ENCODE data around the gene MYCN. TPM values are rescaled to one million over a fixed set of nuclear protein-coding genes. Genes with fewer than 3 reads are reported as not detected.

MYCN gene
- total RNA-seq, 1 donor from 2014 or later = 68.3 TPM

DNA sequence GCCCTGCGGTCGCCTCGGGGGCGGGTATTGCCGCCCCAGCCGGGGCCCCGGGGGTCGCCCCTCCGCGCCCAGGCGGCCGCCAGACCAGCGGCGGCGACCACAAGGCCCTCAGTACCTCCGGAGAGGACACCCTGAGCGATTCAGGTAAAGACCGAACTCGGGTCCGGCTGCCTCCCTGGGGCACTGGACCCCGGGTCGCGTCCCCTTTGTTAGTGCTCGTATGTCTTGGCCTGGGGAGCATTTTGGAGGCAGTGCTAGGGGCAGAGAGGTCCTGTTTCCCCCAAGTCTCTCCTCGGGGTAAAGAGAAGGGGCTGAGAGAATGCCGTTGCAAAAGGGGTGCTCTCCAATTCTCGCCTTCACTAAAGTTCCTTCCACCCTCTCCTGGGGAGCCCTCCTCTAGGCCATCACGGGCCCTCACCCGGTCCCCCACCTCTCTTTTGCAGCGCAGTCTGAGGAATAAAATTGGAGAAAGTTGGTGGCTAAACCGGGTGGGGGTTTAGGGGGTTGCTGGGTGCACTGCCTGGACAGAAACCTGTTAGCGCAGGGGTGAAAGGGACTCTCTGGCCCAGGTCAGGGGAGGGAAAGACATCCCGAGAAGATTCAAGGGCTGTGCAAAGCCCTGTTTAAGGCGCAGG lies 2.5 kb downstream of the MYCN start:
- TF ChIP-seq, protein P1, sequence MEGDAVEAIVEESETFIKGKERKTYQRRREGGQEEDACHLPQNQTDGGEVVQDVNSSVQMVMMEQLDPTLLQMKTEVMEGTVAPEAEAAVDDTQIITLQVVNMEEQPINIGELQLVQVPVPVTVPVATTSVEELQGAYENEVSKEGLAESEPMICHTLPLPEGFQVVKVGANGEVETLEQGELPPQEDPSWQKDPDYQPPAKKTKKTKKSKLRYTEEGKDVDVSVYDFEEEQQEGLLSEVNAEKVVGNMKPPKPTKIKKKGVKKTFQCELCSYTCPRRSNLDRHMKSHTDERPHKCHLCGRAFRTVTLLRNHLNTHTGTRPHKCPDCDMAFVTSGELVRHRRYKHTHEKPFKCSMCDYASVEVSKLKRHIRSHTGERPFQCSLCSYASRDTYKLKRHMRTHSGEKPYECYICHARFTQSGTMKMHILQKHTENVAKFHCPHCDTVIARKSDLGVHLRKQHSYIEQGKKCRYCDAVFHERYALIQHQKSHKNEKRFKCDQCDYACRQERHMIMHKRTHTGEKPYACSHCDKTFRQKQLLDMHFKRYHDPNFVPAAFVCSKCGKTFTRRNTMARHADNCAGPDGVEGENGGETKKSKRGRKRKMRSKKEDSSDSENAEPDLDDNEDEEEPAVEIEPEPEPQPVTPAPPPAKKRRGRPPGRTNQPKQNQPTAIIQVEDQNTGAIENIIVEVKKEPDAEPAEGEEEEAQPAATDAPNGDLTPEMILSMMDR (conservative IDR thresholded peaks at IDR 0.05) = no peak
- DNase-seq (ENCODE audit: extremely low spot score, unreplicated experiment) = no peak
- peak overlapping the region; percentile 86 for H3K27ac Mint-ChIP-seq
- peaks cover 32% of the 10 kb centered on the region for H3K4me1 Mint-ChIP-seq (ENCODE audit: unreplicated experiment)
- H3K9me3 Mint-ChIP-seq = no peaks in the 10 kb centered on the region
- H3K4me3 Mint-ChIP-seq = peak overlapping the region; percentile 92
- peaks cover 35% of the 10 kb centered on the region for H3K36me3 Mint-ChIP-seq
- H3K27me3 Mint-ChIP-seq = peaks cover 9% of the 10 kb centered on the region

DNA sequence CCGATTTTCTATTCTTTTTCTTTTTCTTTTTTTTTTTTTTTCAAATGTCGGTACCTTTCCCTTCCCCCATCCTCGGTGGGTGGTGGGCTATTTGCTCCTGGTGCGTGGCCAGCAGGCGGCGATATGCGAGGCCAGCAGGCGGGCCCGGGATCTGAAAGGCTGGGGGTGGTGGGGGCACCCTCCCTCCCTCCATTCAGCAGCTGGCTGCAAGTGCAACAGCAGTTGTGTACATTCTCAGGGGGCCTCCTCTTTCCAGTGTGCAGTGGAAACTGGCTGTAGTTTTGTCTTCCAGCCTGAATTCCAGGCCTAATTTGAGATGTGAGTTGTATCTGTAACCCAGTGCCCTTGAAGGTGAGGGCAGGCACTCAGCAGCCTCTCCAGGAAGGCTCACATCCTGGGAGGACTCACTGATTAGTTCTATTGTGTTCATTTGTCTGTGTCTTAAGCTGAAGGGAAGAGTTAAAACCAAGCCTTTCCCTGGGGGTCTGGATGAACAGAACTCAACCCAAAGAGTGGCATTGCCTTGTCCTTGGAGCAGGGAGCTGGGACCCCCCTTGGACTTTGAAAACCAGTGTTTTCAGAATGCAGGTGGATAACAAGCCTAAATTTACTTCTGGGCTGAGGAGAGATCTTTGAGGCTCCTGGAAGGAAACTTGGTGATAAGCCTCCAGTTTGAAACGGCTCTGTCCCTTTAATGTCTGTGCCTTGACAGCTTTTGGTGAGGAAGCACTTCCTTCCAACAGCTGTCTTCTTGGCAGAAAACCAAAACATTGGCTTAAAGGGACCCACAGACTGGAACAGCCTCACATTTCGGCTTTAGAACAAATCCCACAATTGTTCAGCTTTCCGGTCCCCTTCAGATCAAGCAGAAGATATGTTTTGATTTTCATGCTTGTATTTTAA lies 3.3 kb downstream of the MYCN start:
- peak; percentile 79 for DNase-seq (ENCODE audit: extremely low spot score, unreplicated experiment)
- TF ChIP-seq, protein P1 (conservative IDR thresholded peaks at IDR 0.05) = peak; percentile 89
- Mint-ChIP-seq H3K27me3 (peaks cover 5% of the 10 kb centered on the region), H3K4me1 (ENCODE audit: unreplicated experiment) (peaks cover 27% of the 10 kb centered on the region), H3K9me3 (no peaks in the 10 kb centered on the region), H3K27ac (peak overlapping the region; percentile 86), H3K4me3 (peak overlapping the region; percentile 92), H3K36me3 (peaks cover 40% of the 10 kb centered on the region)

DNA sequence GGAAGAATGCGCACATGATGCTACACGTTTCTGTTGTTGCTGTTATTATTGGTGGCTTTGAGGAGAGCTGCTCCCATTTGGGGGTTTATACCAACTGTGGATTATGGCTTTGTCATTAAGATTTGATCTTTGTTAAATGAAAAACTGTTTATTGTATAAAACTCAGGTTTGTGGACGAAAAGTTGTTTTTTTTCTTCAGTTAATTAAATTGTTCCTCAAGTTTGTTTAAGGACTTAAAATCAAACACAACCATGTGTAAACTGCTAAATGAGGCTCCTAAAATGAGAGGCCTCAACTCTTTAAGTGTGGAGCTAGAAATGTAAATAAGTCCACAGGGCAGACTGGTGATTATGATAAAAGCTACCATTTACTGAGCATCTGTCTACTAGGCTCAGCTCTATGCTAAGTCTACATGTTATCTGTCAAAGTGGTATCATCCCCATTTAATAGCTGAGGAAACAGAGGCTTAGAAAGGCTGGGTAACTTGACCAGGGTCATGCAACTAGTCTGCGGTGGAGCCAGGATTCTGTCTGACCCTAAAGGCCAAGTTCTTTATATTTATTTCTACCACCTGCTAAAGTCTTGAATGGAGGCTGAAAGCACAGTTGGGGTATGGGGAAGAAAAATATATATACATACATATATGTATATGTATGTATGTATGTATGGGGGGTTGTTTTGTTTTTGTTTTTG lies 4.1 kb downstream of the MYCN start:
- Mint-ChIP-seq H3K27me3 (no peaks in the 10 kb centered on the region), H3K9me3 (no peaks in the 10 kb centered on the region), H3K36me3 (peaks cover 44% of the 10 kb centered on the region), H3K4me1 (ENCODE audit: unreplicated experiment) (peaks cover 19% of the 10 kb centered on the region), H3K27ac (no peak overlapping the region), H3K4me3 (peak overlapping the region; percentile 92)
- DNase-seq (ENCODE audit: extremely low spot score, unreplicated experiment) = no peak
- TF ChIP-seq, protein P1 (conservative IDR thresholded peaks at IDR 0.05) = no peak

DNA sequence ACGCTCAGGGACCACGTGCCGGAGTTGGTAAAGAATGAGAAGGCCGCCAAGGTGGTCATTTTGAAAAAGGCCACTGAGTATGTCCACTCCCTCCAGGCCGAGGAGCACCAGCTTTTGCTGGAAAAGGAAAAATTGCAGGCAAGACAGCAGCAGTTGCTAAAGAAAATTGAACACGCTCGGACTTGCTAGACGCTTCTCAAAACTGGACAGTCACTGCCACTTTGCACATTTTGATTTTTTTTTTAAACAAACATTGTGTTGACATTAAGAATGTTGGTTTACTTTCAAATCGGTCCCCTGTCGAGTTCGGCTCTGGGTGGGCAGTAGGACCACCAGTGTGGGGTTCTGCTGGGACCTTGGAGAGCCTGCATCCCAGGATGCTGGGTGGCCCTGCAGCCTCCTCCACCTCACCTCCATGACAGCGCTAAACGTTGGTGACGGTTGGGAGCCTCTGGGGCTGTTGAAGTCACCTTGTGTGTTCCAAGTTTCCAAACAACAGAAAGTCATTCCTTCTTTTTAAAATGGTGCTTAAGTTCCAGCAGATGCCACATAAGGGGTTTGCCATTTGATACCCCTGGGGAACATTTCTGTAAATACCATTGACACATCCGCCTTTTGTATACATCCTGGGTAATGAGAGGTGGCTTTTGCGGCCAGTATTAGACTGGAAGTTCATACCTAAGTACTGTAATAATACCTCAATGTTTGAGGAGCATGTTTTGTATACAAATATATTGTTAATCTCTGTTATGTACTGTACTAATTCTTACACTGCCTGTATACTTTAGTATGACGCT lies 5.8 kb downstream of the MYCN start:
- no peak overlapping the region for H3K4me3 Mint-ChIP-seq
- H3K27ac Mint-ChIP-seq = no peak overlapping the region
- no peaks in the 10 kb centered on the region for H3K27me3 Mint-ChIP-seq
- DNase-seq (ENCODE audit: extremely low spot score, unreplicated experiment) = no peak
- TF ChIP-seq, protein P1 (conservative IDR thresholded peaks at IDR 0.05) = no peak
- no peaks in the 10 kb centered on the region for H3K9me3 Mint-ChIP-seq
- peaks cover 19% of the 10 kb centered on the region for H3K4me1 Mint-ChIP-seq (ENCODE audit: unreplicated experiment)
- peaks cover 44% of the 10 kb centered on the region for H3K36me3 Mint-ChIP-seq

DNA sequence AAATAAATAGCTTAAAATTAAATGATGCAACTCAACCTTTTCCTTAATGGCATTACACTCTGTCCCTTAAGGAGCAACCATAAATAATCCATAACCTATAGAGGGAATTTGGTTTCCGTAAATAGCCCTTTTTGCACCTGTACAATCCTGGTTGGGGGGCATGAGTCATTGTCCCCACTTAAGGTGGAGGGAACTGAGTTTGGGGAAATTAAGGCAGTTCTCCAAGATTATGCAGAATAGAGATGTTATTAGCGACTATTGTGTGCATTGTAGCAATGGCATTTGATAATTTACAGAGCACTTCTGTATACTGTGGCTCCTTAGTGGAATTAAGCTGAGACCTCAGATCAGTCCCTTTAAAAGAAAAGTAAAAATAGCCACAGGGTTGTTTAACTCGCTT lies 6.6 kb downstream of the MYCN start:
- Mint-ChIP-seq H3K36me3 (peaks cover 44% of the 10 kb centered on the region), H3K27ac (no peak overlapping the region), H3K9me3 (no peaks in the 10 kb centered on the region), H3K4me3 (no peak overlapping the region), H3K27me3 (no peaks in the 10 kb centered on the region), H3K4me1 (ENCODE audit: unreplicated experiment) (peaks cover 19% of the 10 kb centered on the region)
- TF ChIP-seq, protein P1 (conservative IDR thresholded peaks at IDR 0.05) = no peak
- DNase-seq (ENCODE audit: extremely low spot score, unreplicated experiment) = no peak
